GM23338 (cell line): Measurements from ENCODE around the gene SRCAP. TPM values are rescaled to one million over a fixed set of nuclear protein-coding genes. Genes with fewer than 3 reads are reported as not detected.

Experiments
- ATAC-seq: fragments of 200-7000 bp; cut with Tn5 transposase; 3 replicates; pipeline ENCODE4 v1.9.1; 2020
- DNase-seq: peaks from one replicate; pipeline ENCODE4 v3.0.0-alpha.2; 2015; ENCODE audit warnings: low spot score
- H2AFZ ChIP-seq: fragments of 200-600 bp; sonication (generic); 2 replicates; pipeline ENCODE4 v1.8.0; 2016; ENCODE audit warnings: antibody characterized with exemption, mild to moderate bottlenecking, moderate library complexity
- H3F3A ChIP-seq: fragments of 200-600 bp; sonication (generic); replicated peaks from 2 replicates; pipeline ENCODE4 v1.8.0; 2017; ENCODE audit warnings: antibody characterized with exemption, mixed run types, low read depth
- H3K27ac ChIP-seq: fragments of 200-600 bp; sonication (generic); 2 replicates; pipeline ENCODE4 v1.6.1; 2016; ENCODE audit warnings: low read depth
- H3K27me3 ChIP-seq: fragments of 200-600 bp; sonication (generic); 2 replicates; pipeline ENCODE4 v1.8.0; 2016; ENCODE audit warnings: mild to moderate bottlenecking, mixed run types, moderate library complexity; ENCODE audit not compliant: insufficient read depth
- H3K36me3 ChIP-seq: fragments of 200-600 bp; sonication (generic); 2 replicates; pipeline ENCODE4 v1.8.0; 2016; ENCODE audit warnings: mild to moderate bottlenecking; ENCODE audit not compliant: insufficient read depth
- H3K4me1 ChIP-seq: fragments of 200-600 bp; sonication (generic); 2 replicates; pipeline ENCODE4 v1.8.0; 2016; ENCODE audit warnings: mild to moderate bottlenecking, moderate library complexity; ENCODE audit not compliant: insufficient read depth
- H3K4me2 ChIP-seq: fragments of 200-600 bp; sonication (generic); 2 replicates; pipeline ENCODE4 v1.7.1; 2017; ENCODE audit warnings: mixed run types
- H3K4me3 ChIP-seq: fragments of 200-600 bp; sonication (generic); 2 replicates; pipeline ENCODE4 v1.6.1; 2016; ENCODE audit warnings: mixed run types
- H3K79me2 ChIP-seq: fragments of 200-600 bp; sonication (generic); replicated peaks from 2 replicates; pipeline ENCODE4 v1.8.0; 2017; ENCODE audit warnings: mild to moderate bottlenecking; ENCODE audit not compliant: insufficient read depth
- H3K9me2 ChIP-seq: fragments of 200-600 bp; sonication (generic); 2 replicates; pipeline ENCODE4 v1.8.0; 2017; ENCODE audit not compliant: insufficient read depth
- H4K20me1 ChIP-seq: fragments of 200-600 bp; sonication (generic); replicated peaks from 2 replicates; pipeline ENCODE4 v1.8.0; 2017; ENCODE audit warnings: mild to moderate bottlenecking; ENCODE audit not compliant: insufficient read depth
- H3K27ac Mint-ChIP-seq: 2 replicates; pipeline ENCODE4 v1.8.0; 2020; ENCODE audit warnings: inconsistent platforms, mild to moderate bottlenecking, moderate library complexity, mixed read lengths
- H3K27me3 Mint-ChIP-seq: 3 replicates; pipeline ENCODE4 v1.8.0; 2022; ENCODE audit warnings: low read depth, mild to moderate bottlenecking, moderate library complexity, mixed read lengths, inconsistent platforms; ENCODE audit not compliant: insufficient read depth, poor library complexity
- H3K36me3 Mint-ChIP-seq: 3 replicates; pipeline ENCODE4 v1.8.0; 2021; ENCODE audit warnings: low read depth, mild to moderate bottlenecking, inconsistent platforms, moderate library complexity, mixed read lengths
- H3K4me1 Mint-ChIP-seq: 3 replicates; pipeline ENCODE4 v1.8.0; 2020; ENCODE audit warnings: mild to moderate bottlenecking, inconsistent platforms, mixed read lengths
- H3K4me3 Mint-ChIP-seq: 3 replicates; pipeline ENCODE4 v1.8.0; 2021; ENCODE audit warnings: moderate library complexity, mild to moderate bottlenecking, inconsistent platforms, mixed read lengths
- H3K9me3 Mint-ChIP-seq: 3 replicates; pipeline ENCODE4 v1.8.0; 2020; ENCODE audit warnings: moderate library complexity, mild to moderate bottlenecking, inconsistent platforms, mixed read lengths
- EZH2 ChIP-seq: fragments of 200-600 bp; sonication (generic); IDR thresholded peaks from one replicate; pipeline ENCODE4 v1.8.0; 2017; ENCODE audit warnings: antibody characterized with exemption, mild to moderate bottlenecking, low read depth; ENCODE audit not compliant: unreplicated experiment
- JUNB ChIP-seq: IDR thresholded peaks from one replicate; pipeline ENCODE4 v1.6.1; 2016; ENCODE audit warnings: antibody characterized with exemption; ENCODE audit not compliant: unreplicated experiment
- NANOG ChIP-seq: IDR thresholded peaks from 2 replicates; pipeline ENCODE4 v1.6.1; 2016; ENCODE audit warnings: antibody characterized with exemption, borderline replicate concordance
- POLR2AphosphoS5 ChIP-seq: IDR thresholded peaks from 2 replicates; pipeline ENCODE4 v1.6.1; 2016; ENCODE audit warnings: antibody characterized with exemption, low read depth
- ZNF462 ChIP-seq: fragments of 250-450 bp; sonication (Bioruptor Pico); IDR thresholded peaks from 2 replicates; pipeline ENCODE4 v1.5.0; 2020; ENCODE audit warnings: mild to moderate bottlenecking, moderate library complexity
- polyA plus RNA-seq: library from polyadenylated mRNA; unstranded; fragments of >200 nt; fragmentation: Nextera tagmentation; extraction: Ambion mirVana; gene quantifications from 2 replicates; pipeline ENCODE4 v1.2.1, GENCODE V29; 2016
- total RNA-seq: library from RNA; depleted of rRNA; stranded (reverse); fragments of >200 nt; shearing (Covaris generic); gene quantifications from 2 replicates; pipeline ENCODE4 v1.2.3, GENCODE V29; 2014

The SRCAP gene
- total and polyA plus RNA-seq, 2 experiments from 2014 or later: 15.3 to 38.4 TPM

GRCh38 chr16:30724641-30725417 is 25.9 kb downstream of the SRCAP start (continued):
- TF ChIP-seq ZNF462 (CRISPR knock-in tag): no peak

DNA sequence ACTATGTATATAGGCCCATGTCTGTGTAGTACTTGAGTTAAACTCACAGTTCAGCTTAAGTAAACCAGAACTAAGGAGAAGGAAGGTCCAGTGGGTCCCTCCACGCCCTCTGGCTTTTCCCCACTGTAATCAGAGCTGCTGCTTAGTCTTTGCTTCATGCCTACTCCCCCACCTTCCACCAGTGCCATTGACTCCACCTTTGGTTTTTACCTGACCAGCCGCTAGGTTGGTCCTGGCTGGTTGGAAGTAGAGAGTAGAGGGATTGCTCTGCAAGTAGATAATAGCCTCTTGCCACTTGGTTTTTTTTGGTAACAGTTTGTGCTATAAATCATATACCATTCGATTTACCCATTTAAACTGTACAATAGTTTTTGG is 26.4 kb downstream of the SRCAP start:
- H3K27me3 ChIP-seq: no peaks in the 10 kb centered on the region
- H3K4me3 ChIP-seq: no peak overlapping the region
- Mint-ChIP-seq H3K4me1 (peaks cover 16% of the 10 kb centered on the region), H3K27ac (no peak overlapping the region), H3K36me3 (peaks cover 88% of the 10 kb centered on the region), H3K27me3 (peaks cover 10% of the 10 kb centered on the region), H3K9me3 (no peaks in the 10 kb centered on the region), H3K4me3 (no peak overlapping the region)
- peaks cover 28% of the 10 kb centered on the region for H3K79me2 ChIP-seq
- ATAC-seq (no peak), DNase-seq (no peak)
- no peaks in the 10 kb centered on the region for H3K9me2 ChIP-seq
- H4K20me1 ChIP-seq: peaks cover 35% of the 10 kb centered on the region
- no peak for TF ChIP-seq POLR2AphosphoS5
- no peak for TF ChIP-seq JUNB
- TF ChIP-seq EZH2: no peak
- TF ChIP-seq NANOG: no peak
- no peak overlapping the region for H2AFZ ChIP-seq
- H3K4me1 ChIP-seq: peaks cover 16% of the 10 kb centered on the region
- H3K36me3 ChIP-seq: peaks cover 48% of the 10 kb centered on the region
- no peak overlapping the region for H3K4me2 ChIP-seq
- H3K27ac ChIP-seq: no peak overlapping the region
- no peaks in the 10 kb centered on the region; the same call in 1 of the 2 replicates for H3F3A ChIP-seq
